Measurements from ENCODE around the gene SERPINB7.

GRCh38 chr18:63823516-63824219 lies 48.5 kb downstream of the SERPINB7 start:
- TF ChIP-seq POLR2A (IDR thresholded peaks at IDR 0.05; ENCODE audit: low read length), result no peak
- no peak for TF ChIP-seq GATA1 (IDR thresholded peaks at IDR 0.05; ENCODE audit: low read depth, low read length)
